HepG2 (cell line): ENCODE measurements around the gene ZNF318. TPM values are rescaled to one million over a fixed set of nuclear protein-coding genes. Genes with fewer than 3 reads are reported as not detected.

Experiments
- BORCS8-MEF2B ChIP-seq: sonication (generic); formaldehyde crosslinking; IDR thresholded peaks from 2 replicates; pipeline ENCODE4 v1.8.0; 2022; ENCODE audit warnings: mild to moderate bottlenecking, missing genetic modification reagents
- GATAD2A ChIP-seq: IDR thresholded peaks from 2 replicates; pipeline ENCODE4 v1.6.1; 2016
- GTF3A ChIP-seq: sonication (generic); formaldehyde crosslinking; conservative IDR thresholded peaks from 2 replicates; pipeline ENCODE4 v1.4.0; 2020; ENCODE audit warnings: mild to moderate bottlenecking, missing genetic modification reagents
- HOXA7 ChIP-seq: sonication (generic); formaldehyde crosslinking; IDR thresholded peaks from 2 replicates; pipeline ENCODE4 v1.8.1; 2022; ENCODE audit warnings: mild to moderate bottlenecking, missing genetic modification reagents, moderate library complexity
- MIER2 ChIP-seq: IDR thresholded peaks from 2 replicates; pipeline ENCODE4 v1.6.1; 2016; ENCODE audit warnings: missing biosample characterization, missing genetic modification reagents
- MXI1 ChIP-seq: IDR thresholded peaks from 3 replicates; pipeline ENCODE4 v1.6.1; 2012; ENCODE audit warnings: low read depth, low read length, inconsistent platforms, borderline replicate concordance
- NFKB2 ChIP-seq: sonication (generic); formaldehyde crosslinking; IDR thresholded peaks from 2 replicates; pipeline ENCODE4 v1.4.0; 2020; ENCODE audit warnings: missing genetic modification reagents, borderline replicate concordance
- PHF5A ChIP-seq: IDR thresholded peaks from one replicate; pipeline ENCODE4 v1.6.1; 2018; ENCODE audit warnings: low read depth, missing genetic modification reagents; ENCODE audit not compliant: unreplicated experiment
- SMARCC2 ChIP-seq: fragments of 450-650 bp; IDR thresholded peaks from 2 replicates; pipeline ENCODE4 v1.6.1; 2017; ENCODE audit warnings: antibody characterized with exemption, mild to moderate bottlenecking
- TOPORS ChIP-seq: sonication (generic); formaldehyde crosslinking; IDR thresholded peaks from 2 replicates; pipeline ENCODE4 v1.8.0; 2023; ENCODE audit warnings: mild to moderate bottlenecking, missing genetic modification reagents
- YEATS4 ChIP-seq: sonication (generic); formaldehyde crosslinking; IDR thresholded peaks from 2 replicates; pipeline ENCODE4 v1.4.0; 2020; ENCODE audit warnings: missing genetic modification reagents, borderline replicate concordance
- ZNF234 ChIP-seq: sonication (generic); formaldehyde crosslinking; conservative IDR thresholded peaks from 2 replicates; pipeline ENCODE4 v1.5.1; 2020; ENCODE audit warnings: mild to moderate bottlenecking, missing genetic modification reagents
- ZNF326 ChIP-seq: sonication (generic); formaldehyde crosslinking; IDR thresholded peaks from 2 replicates; pipeline ENCODE4 v1.4.0; 2020; ENCODE audit warnings: missing genetic modification reagents, borderline replicate concordance
- ZNF331 ChIP-seq: sonication (generic); formaldehyde crosslinking; IDR thresholded peaks from 2 replicates; pipeline ENCODE4 v1.4.0; 2020; ENCODE audit warnings: missing genetic modification reagents
- ZNF501 ChIP-seq: sonication (generic); formaldehyde crosslinking; IDR thresholded peaks from 2 replicates; pipeline ENCODE4 v1.5.1; 2020; ENCODE audit warnings: mild to moderate bottlenecking, moderate library complexity, missing genetic modification reagents
- ZNF773 ChIP-seq: sonication (generic); formaldehyde crosslinking; IDR thresholded peaks from 2 replicates; pipeline ENCODE4 v1.4.0; 2020; ENCODE audit warnings: missing genetic modification reagents, borderline replicate concordance
- ZSCAN31 ChIP-seq: sonication (generic); formaldehyde crosslinking; IDR thresholded peaks from 2 replicates; pipeline ENCODE4 v1.5.0; 2020; ENCODE audit warnings: low read depth, mild to moderate bottlenecking, missing genetic modification reagents
- polyA plus RNA-seq, 8 experiments: library from polyadenylated mRNA; depleted of rRNA in 3 of 8; stranded (reverse) in 7 of 8; unstranded in 1 of 8; fragments of >200 nt; fragmentation: Illumina TruSeq in 4 of 8; extraction: Trizol in 4 of 8; gene quantifications; 2 replicates each; pipeline versions ENCODE4 v1.2.1 to v1.2.3, GENCODE V29; 2011 to 2016; ENCODE audit warnings: low read depth in 4 of 8, missing spikeins in 1 of 8, mixed read lengths in 1 of 8; ENCODE audit not compliant: insufficient read depth in 1 of 8
- total RNA-seq, 5 experiments: library from RNA; depleted of rRNA; stranded (reverse); fragments of >200 nt; fragmentation: Illumina TruSeq; extraction: Trizol; gene quantifications; 2 replicates each; pipeline ENCODE4 v1.2.3, GENCODE V29; 2016; ENCODE audit warnings: low read depth in 1 of 5
- TF ChIP-seq, protein P1 (sequence below), 2 experiments: sonication (generic) in 1 of 2; formaldehyde crosslinking in 1 of 2; IDR thresholded peaks; 2 replicates each; pipeline versions ENCODE4 v1.6.1 to v1.9.0; 2014 to 2022; ENCODE audit warnings: antibody characterized with exemption in 1 of 2, borderline replicate concordance in 1 of 2, inconsistent platforms in 1 of 2, low read depth in 1 of 2, missing genetic modification reagents in 1 of 2
- TF ChIP-seq, protein P2 (sequence below): sonication (generic); formaldehyde crosslinking; IDR thresholded peaks from 2 replicates; pipeline ENCODE4 v1.8.0; 2022; ENCODE audit warnings: mild to moderate bottlenecking, missing genetic modification reagents, moderate library complexity
- TF ChIP-seq, protein P3 (sequence below): sonication (generic); formaldehyde crosslinking; IDR thresholded peaks from 2 replicates; pipeline ENCODE4 v1.4.0; 2020; ENCODE audit warnings: missing genetic modification reagents

ZNF318 gene
- total and polyA plus RNA-seq, 2 of the 13 experiments (the other 11 are each of a cell fraction or from before 2014, with no cell fraction given): 13.0 to 14.5 TPM

DNA sequence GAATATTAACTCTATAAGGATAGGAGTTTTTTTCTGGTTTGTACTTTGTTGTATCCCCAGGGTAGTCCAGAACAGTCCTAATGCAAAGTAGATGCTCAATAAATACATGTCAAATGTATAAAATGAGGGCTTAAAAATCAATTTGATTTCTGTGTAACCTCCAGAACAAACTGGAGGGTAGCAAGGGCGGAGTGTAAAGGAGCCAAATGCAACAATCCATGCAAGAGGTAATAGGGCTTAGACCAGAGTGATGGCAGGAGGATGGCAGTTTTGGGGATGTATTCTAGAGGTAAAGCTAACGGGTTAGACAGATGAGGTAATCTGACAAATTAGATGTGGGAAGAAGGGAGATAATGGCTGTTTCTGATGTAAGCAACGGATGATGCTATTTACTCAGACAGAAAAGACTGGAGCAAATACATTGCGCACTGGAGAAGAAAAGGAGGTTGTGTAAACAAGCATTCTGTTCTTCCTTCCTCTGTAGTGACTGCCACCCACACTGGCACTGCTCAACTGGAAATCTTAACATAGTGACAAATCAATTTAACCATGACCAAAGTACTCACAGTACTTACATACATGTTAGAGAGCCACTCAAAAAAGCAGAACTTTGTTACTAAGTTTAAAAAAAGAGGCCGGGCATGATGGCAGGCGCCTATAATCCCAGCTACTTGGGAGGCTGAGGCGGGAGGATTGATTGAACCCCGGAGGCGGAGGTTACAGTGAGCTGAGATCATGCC is 2.0 kb downstream of the ZNF318 start (continued):
- TF ChIP-seq, protein P1, sequence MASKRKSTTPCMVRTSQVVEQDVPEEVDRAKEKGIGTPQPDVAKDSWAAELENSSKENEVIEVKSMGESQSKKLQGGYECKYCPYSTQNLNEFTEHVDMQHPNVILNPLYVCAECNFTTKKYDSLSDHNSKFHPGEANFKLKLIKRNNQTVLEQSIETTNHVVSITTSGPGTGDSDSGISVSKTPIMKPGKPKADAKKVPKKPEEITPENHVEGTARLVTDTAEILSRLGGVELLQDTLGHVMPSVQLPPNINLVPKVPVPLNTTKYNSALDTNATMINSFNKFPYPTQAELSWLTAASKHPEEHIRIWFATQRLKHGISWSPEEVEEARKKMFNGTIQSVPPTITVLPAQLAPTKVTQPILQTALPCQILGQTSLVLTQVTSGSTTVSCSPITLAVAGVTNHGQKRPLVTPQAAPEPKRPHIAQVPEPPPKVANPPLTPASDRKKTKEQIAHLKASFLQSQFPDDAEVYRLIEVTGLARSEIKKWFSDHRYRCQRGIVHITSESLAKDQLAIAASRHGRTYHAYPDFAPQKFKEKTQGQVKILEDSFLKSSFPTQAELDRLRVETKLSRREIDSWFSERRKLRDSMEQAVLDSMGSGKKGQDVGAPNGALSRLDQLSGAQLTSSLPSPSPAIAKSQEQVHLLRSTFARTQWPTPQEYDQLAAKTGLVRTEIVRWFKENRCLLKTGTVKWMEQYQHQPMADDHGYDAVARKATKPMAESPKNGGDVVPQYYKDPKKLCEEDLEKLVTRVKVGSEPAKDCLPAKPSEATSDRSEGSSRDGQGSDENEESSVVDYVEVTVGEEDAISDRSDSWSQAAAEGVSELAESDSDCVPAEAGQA (IDR thresholded peaks at IDR 0.05; ENCODE audit: low read depth): no peak
- TF ChIP-seq, protein P1 (CRISPR knock-in tag; IDR thresholded peaks at IDR 0.05; ENCODE audit: borderline replicate concordance): no peak
- TF ChIP-seq MXI1: no peak
- no peak for TF ChIP-seq ZNF501 (CRISPR knock-in tag)
- TF ChIP-seq TOPORS: no peak
- TF ChIP-seq GATAD2A (CRISPR knock-in tag): no peak
- TF ChIP-seq GTF3A (CRISPR knock-in tag): no peak
- 0 out of 2 replicates have a peak, but pooled peaks have one; percentile 55 for TF ChIP-seq HOXA7 (CRISPR knock-in tag)
- TF ChIP-seq PHF5A (CRISPR knock-in tag): no peak
- TF ChIP-seq BORCS8-MEF2B (CRISPR knock-in tag): no peak
- TF ChIP-seq, protein P2, sequence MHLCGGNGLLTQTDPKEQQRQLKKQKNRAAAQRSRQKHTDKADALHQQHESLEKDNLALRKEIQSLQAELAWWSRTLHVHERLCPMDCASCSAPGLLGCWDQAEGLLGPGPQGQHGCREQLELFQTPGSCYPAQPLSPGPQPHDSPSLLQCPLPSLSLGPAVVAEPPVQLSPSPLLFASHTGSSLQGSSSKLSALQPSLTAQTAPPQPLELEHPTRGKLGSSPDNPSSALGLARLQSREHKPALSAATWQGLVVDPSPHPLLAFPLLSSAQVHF (CRISPR knock-in tag): 0 out of 2 replicates have a peak, but pooled peaks have one; percentile 24
- no peak for TF ChIP-seq SMARCC2
- no peak for TF ChIP-seq ZNF234
- TF ChIP-seq ZNF326: no peak
- TF ChIP-seq ZSCAN31 (CRISPR knock-in tag): no peak
- no peak for TF ChIP-seq NFKB2 (CRISPR knock-in tag)
- TF ChIP-seq, protein P3, sequence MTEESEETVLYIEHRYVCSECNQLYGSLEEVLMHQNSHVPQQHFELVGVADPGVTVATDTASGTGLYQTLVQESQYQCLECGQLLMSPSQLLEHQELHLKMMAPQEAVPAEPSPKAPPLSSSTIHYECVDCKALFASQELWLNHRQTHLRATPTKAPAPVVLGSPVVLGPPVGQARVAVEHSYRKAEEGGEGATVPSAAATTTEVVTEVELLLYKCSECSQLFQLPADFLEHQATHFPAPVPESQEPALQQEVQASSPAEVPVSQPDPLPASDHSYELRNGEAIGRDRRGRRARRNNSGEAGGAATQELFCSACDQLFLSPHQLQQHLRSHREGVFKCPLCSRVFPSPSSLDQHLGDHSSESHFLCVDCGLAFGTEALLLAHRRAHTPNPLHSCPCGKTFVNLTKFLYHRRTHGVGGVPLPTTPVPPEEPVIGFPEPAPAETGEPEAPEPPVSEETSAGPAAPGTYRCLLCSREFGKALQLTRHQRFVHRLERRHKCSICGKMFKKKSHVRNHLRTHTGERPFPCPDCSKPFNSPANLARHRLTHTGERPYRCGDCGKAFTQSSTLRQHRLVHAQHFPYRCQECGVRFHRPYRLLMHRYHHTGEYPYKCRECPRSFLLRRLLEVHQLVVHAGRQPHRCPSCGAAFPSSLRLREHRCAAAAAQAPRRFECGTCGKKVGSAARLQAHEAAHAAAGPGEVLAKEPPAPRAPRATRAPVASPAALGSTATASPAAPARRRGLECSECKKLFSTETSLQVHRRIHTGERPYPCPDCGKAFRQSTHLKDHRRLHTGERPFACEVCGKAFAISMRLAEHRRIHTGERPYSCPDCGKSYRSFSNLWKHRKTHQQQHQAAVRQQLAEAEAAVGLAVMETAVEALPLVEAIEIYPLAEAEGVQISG (CRISPR knock-in tag): no peak
- no peak for TF ChIP-seq ZNF331 (CRISPR knock-in tag)
- TF ChIP-seq ZNF773 (CRISPR knock-in tag): no peak
- no peak for TF ChIP-seq MIER2 (CRISPR knock-in tag)
- TF ChIP-seq YEATS4 (CRISPR knock-in tag): no peak
